HEK293 (cell line): ENCODE results near the gene PCDHGA5.

Experiments used
- CTCF ChIA-PET: fragments of 350-600 bp; formaldehyde crosslinking; extraction: SDS; loops from one replicate; lab custom pipeline; 2021; ENCODE audit warnings: antibody characterized with exemption; lab: Yijun Ruan, JAX
- POLR2A ChIA-PET: fragments of 300-600 bp; formaldehyde crosslinking; extraction: SDS; loops from one replicate; lab custom pipeline; 2020; ENCODE audit warnings: antibody characterized with exemption, inconsistent platforms; lab: Yijun Ruan, JAX
- H3K27ac ChIP-seq: fragments of 200-500 bp; sonication (Bioruptor generic); 2 replicates; pipeline ENCODE4 v1.5.1; 2014; ENCODE audit warnings: low read depth, low read length, control low read depth, inconsistent platforms; ENCODE audit errors: extremely low read depth
- H3K36me3 ChIP-seq, 2 experiments: fragments of 200-500 bp in 1 of 2; sonication (Bioruptor generic) in 1 of 2; 1 replicate in 1 of 2; 2 replicates in 1 of 2; pipeline ENCODE4 v1.5.1; 2014 to 2017; ENCODE audit warnings: inconsistent platforms in 2 of 2, low read length in 2 of 2; ENCODE audit not compliant: control insufficient read depth in 2 of 2, insufficient read depth in 1 of 2
- H3K4me1 ChIP-seq: fragments of 200-500 bp; sonication (Bioruptor generic); 2 replicates; pipeline ENCODE4 v1.5.1; 2014; ENCODE audit warnings: mild to moderate bottlenecking, low read length, inconsistent platforms; ENCODE audit not compliant: control insufficient read depth, insufficient read depth
- H3K4me3 ChIP-seq: 2 replicates; pipeline ENCODE4 v1.5.1; 2011; ENCODE audit warnings: low read depth, mild to moderate bottlenecking, control low read depth, low read length, moderate library complexity
- H3K9me3 ChIP-seq: fragments of 200-500 bp; sonication (Bioruptor generic); 2 replicates; pipeline ENCODE4 v1.5.1; 2014; ENCODE audit warnings: low read depth, low read length, inconsistent platforms; ENCODE audit not compliant: control insufficient read depth, insufficient read depth
- GLIS1 ChIP-seq: fragments of 450-650 bp; formaldehyde crosslinking; IDR thresholded peaks from 2 replicates; pipeline ENCODE4 v1.5.1; 2016; ENCODE audit warnings: missing biosample characterization, missing genetic modification characterization
- HOXC10 ChIP-seq: sonication (generic); formaldehyde crosslinking; IDR thresholded peaks from 2 replicates; pipeline ENCODE4 v1.8.1; 2023; ENCODE audit warnings: mild to moderate bottlenecking, missing genetic modification reagents
- OSR2 ChIP-seq: fragments of 450-650 bp; formaldehyde crosslinking; IDR thresholded peaks from 2 replicates; pipeline ENCODE4 v1.5.1; 2016; ENCODE audit warnings: missing biosample characterization, missing genetic modification characterization
- PRDM1 ChIP-seq: fragments of 450-650 bp; formaldehyde crosslinking; IDR thresholded peaks from 2 replicates; pipeline ENCODE4; 2016; ENCODE audit warnings: missing biosample characterization, missing genetic modification characterization
- REPIN1 ChIP-seq: fragments of 450-650 bp; formaldehyde crosslinking; IDR thresholded peaks from 2 replicates; pipeline ENCODE4 v1.5.1; 2017; ENCODE audit warnings: missing biosample characterization, missing genetic modification characterization, low read depth
- TRIM28 ChIP-seq: IDR thresholded peaks from 2 replicates; pipeline ENCODE4 v1.6.1; 2011; ENCODE audit warnings: low read length, control low read depth, borderline replicate concordance
- YY2 ChIP-seq: fragments of 450-650 bp; formaldehyde crosslinking; IDR thresholded peaks from 2 replicates; pipeline ENCODE4 v1.5.1; 2016; ENCODE audit warnings: missing biosample characterization, missing genetic modification characterization
- ZBTB17 ChIP-seq: fragments of 450-650 bp; formaldehyde crosslinking; IDR thresholded peaks from 2 replicates; pipeline ENCODE4 v1.5.1; 2016; ENCODE audit warnings: missing biosample characterization, missing genetic modification characterization
- ZFHX2 ChIP-seq: fragments of 450-650 bp; formaldehyde crosslinking; conservative IDR thresholded peaks from 2 replicates; pipeline ENCODE4 v1.5.1; 2016; ENCODE audit warnings: missing biosample characterization, missing genetic modification characterization
- ZNF335 ChIP-seq: fragments of 450-650 bp; formaldehyde crosslinking; conservative IDR thresholded peaks from 2 replicates; pipeline ENCODE4 v1.5.1; 2016; ENCODE audit warnings: missing biosample characterization, missing genetic modification characterization
- ZNF416 ChIP-seq: fragments of 450-650 bp; formaldehyde crosslinking; IDR thresholded peaks from 2 replicates; pipeline ENCODE4 v1.5.1; 2016; ENCODE audit warnings: missing biosample characterization, missing genetic modification characterization
- ZNF510 ChIP-seq: fragments of 450-650 bp; formaldehyde crosslinking; IDR thresholded peaks from 2 replicates; pipeline ENCODE4 v1.5.1; 2018; ENCODE audit warnings: mild to moderate bottlenecking, missing genetic modification characterization, missing biosample characterization; ENCODE audit not compliant: insufficient replicate concordance
- ZNF529 ChIP-seq: fragments of 450-650 bp; formaldehyde crosslinking; IDR thresholded peaks from 2 replicates; pipeline ENCODE4 v1.5.1; 2017; ENCODE audit warnings: missing genetic modification characterization, missing biosample characterization; ENCODE audit not compliant: insufficient replicate concordance
- ZNF610 ChIP-seq: fragments of 450-650 bp; formaldehyde crosslinking; IDR thresholded peaks from 2 replicates; pipeline ENCODE4 v1.5.1; 2016; ENCODE audit warnings: missing biosample characterization, missing genetic modification characterization, borderline replicate concordance
- ZNF624 ChIP-seq: fragments of 450-650 bp; formaldehyde crosslinking; IDR thresholded peaks from 2 replicates; pipeline ENCODE4 v1.5.1; 2017; ENCODE audit warnings: missing biosample characterization, missing genetic modification characterization
- ZNF654 ChIP-seq: fragments of 450-650 bp; formaldehyde crosslinking; IDR thresholded peaks from 2 replicates; pipeline ENCODE4 v1.5.1; 2016; ENCODE audit warnings: low read depth, missing biosample characterization, missing genetic modification characterization
- ZNF677 ChIP-seq: fragments of 450-650 bp; IDR thresholded peaks from 2 replicates; pipeline ENCODE4 v1.5.0; 2018; ENCODE audit warnings: missing biosample characterization, mild to moderate bottlenecking, missing genetic modification characterization, moderate library complexity
- TF ChIP-seq, protein P1 (sequence below): fragments of 450-650 bp; formaldehyde crosslinking; IDR thresholded peaks from 2 replicates; pipeline ENCODE4 v1.5.1; 2016; ENCODE audit warnings: missing biosample characterization, missing genetic modification characterization
- TF ChIP-seq, protein P2 (sequence below): fragments of 450-650 bp; formaldehyde crosslinking; IDR thresholded peaks from 2 replicates; pipeline ENCODE4 v1.5.1; 2016; ENCODE audit warnings: missing biosample characterization, missing genetic modification characterization
- TF ChIP-seq, protein P3 (sequence below): fragments of 450-650 bp; formaldehyde crosslinking; IDR thresholded peaks from 2 replicates; pipeline ENCODE4 v1.5.1; 2016; ENCODE audit warnings: missing biosample characterization, missing genetic modification characterization
- TF ChIP-seq, protein P4 (sequence below): fragments of 450-650 bp; formaldehyde crosslinking; IDR thresholded peaks from 2 replicates; pipeline ENCODE4 v1.5.1; 2017; ENCODE audit warnings: missing biosample characterization, mild to moderate bottlenecking, missing genetic modification characterization, moderate library complexity
- TF ChIP-seq, protein P5 (sequence below): fragments of 450-650 bp; formaldehyde crosslinking; IDR thresholded peaks from 2 replicates; pipeline ENCODE4 v1.5.1; 2016; ENCODE audit warnings: missing biosample characterization, missing genetic modification characterization

Gene PCDHGA5

DNA sequence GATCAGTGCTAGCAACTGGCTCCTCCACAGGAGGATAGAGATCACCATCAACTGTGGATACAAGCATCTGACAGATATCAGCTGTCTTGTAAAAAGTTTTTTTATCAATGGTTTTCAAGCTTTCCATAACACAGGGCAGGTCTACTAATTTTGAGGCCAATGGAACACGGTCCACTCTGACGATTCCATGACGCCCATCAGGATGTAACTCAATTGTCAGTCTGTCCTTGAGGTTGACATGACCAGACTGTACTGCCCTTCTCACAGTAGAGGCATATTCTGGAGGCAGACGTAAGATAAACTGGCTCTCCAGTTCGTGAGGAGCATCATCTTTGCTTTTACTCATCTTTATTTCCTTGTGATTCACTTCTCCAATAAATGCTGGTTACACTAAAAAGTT is 44.3 kb upstream of the PCDHGA5 start:
- Histone ChIP-seq H3K4me3 (peak overlapping the region; percentile 66), H3K4me1 (no peaks in the 10 kb centered on the region), H3K9me3 (peaks cover 5% of the 10 kb centered on the region; the same call in 1 of the 2 replicates), H3K36me3 (peaks cover 4 to 21% of the 10 kb centered on the region in 2 experiments; a peak in 2 of 3 replicates), H3K27ac (no peak overlapping the region)
- CTCF ChIA-PET, result interaction anchor here (0.6 to 3.1 kb wide), 33 partner anchors 8 to 385 kb away, joined by 3 to 32 read pairs (median 4); partner anchors contain the start of genes DIAPH1, PCDHB11, PCDHB14 and PCDHB15
- TF ChIP-seq, protein P1, sequence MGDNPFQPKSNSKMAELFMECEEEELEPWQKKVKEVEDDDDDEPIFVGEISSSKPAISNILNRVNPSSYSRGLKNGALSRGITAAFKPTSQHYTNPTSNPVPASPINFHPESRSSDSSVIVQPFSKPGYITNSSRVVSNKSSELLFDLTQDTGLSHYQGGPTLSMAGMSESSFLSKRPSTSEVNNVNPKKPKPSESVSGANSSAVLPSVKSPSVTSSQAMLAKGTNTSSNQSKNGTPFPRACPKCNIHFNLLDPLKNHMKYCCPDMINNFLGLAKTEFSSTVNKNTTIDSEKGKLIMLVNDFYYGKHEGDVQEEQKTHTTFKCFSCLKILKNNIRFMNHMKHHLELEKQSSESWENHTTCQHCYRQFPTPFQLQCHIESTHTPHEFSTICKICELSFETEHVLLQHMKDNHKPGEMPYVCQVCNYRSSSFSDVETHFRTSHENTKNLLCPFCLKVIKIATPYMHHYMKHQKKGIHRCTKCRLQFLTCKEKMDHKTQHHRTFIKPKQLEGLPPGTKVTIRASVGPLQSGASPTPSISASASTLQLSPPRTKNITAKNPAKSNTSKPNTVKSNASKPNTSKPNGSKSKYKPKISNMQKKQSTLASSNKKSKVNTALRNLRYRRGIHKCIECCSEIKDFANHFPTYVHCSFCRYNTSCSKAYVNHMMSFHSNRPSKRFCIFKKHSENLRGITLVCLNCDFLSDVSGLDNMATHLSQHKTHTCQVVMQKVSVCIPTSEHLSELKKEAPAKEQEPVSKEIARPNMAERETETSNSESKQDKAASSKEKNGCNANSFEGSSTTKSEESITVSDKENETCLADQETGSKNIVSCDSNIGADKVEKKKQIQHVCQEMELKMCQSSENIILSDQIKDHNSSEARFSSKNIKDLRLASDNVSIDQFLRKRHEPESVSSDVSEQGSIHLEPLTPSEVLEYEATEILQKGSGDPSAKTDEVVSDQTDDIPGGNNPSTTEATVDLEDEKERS (tag by site-specific recombination), result peak; percentile 20; the same call in 1 of the 2 replicates
- TF ChIP-seq ZNF529 (tag by site-specific recombination) (no peak), ZNF416 (tag by site-specific recombination) (no peak), GLIS1 (no peak), ZNF624 (tag by site-specific recombination) (no peak), OSR2 (tag by site-specific recombination) (no peak)
- TF ChIP-seq, protein P2, sequence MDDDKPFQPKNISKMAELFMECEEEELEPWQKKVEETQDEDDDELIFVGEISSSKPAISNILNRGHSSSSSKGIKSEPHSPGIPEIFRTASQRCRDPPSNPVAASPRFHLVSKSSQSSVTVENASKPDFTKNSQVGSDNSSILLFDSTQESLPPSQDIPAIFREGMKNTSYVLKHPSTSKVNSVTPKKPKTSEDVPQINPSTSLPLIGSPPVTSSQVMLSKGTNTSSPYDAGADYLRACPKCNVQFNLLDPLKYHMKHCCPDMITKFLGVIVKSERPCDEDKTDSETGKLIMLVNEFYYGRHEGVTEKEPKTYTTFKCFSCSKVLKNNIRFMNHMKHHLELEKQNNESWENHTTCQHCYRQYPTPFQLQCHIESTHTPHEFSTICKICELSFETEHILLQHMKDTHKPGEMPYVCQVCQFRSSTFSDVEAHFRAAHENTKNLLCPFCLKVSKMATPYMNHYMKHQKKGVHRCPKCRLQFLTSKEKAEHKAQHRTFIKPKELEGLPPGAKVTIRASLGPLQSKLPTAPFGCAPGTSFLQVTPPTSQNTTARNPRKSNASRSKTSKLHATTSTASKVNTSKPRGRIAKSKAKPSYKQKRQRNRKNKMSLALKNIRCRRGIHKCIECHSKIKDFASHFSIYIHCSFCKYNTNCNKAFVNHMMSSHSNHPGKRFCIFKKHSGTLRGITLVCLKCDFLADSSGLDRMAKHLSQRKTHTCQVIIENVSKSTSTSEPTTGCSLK (tag by site-specific recombination), result no peak
- POLR2A ChIA-PET, result interaction anchor here (1.0 to 1.8 kb wide), 10 partner anchors 10 to 299 kb away, joined by 3 to 19 read pairs (median 4); partner anchors contain the start of genes DIAPH1, PCDHGA1, PCDHGA11 and PCDHGA2

DNA sequence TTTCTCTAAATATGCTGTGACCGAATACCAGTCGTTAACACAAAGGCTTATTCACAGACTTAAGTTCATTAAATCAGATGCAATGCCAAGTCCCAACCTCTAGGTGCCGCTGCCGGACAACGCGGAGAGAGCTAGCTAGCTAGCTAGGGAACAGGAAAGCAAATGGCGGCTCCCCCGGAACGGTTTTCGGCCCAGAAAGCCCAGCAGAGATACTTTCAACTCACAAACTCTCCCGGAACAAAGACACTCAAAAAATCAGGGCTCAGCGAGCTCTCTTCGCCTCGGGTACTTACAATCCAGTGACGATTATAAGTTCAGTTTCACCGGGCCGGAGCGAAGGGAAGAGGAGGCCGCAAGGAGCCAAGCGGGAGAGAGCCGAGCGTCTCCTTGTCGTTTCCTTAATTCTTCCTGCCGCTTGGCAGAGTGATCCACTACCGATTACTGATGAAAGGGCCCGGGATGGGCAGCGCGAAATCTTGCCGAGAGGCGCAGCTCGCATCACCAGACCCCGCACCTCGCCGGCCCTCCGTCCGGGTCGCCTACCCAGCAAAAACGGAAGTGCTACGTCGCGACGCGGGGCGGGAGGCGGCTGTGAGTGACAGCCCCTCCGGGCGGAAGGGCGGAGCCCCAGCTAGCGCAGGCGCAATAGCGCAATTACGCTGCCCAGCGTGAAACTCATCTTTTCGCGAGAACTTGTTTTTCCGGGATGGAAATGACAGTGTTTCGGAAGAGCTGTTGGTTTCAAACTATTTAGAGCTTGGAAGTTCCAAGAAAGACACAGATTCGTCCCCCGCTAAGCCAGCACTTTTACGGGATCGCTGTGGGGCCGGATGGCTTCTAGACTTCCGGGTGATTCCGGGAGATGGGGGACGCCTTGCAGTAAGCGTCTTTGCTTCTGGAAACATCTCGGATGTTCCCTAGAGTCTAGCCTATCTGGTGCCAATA is 43.5 kb upstream of the PCDHGA5 start, which contains the start of gene TAF7:
Gene TAF7, minus strand, starts transcription at position 560 of the 945 bp plus-strand sequence. CDS start 740 bp downstream, outside the sequence.
- no peaks in the 10 kb centered on the region for H3K4me1 ChIP-seq
- peaks cover 5% of the 10 kb centered on the region; the same call in 1 of the 2 replicates for H3K9me3 ChIP-seq
- peaks cover 4 to 21% of the 10 kb centered on the region in 2 experiments; a peak in 2 of 3 replicates for H3K36me3 ChIP-seq
- H3K27ac ChIP-seq, result peak within 1 kb of the TSS; percentile 61
- peak within 1 kb of the TSS; percentile 66 for H3K4me3 ChIP-seq
- POLR2A ChIA-PET, result interaction anchor here (0.7 to 1.8 kb wide), 15 partner anchors 9 to 316 kb away, joined by 3 to 19 read pairs (median 4); partner anchors contain the start of genes DIAPH1, PCDHGA1, PCDHGA11 and PCDHGA2
- CTCF ChIA-PET, result interaction anchor here (0.6 to 3.1 kb wide), 34 partner anchors 9 to 385 kb away, joined by 3 to 32 read pairs (median 4); partner anchors contain the start of genes DIAPH1, PCDHB11, PCDHB14 and PCDHB15
- TF ChIP-seq, protein P3, sequence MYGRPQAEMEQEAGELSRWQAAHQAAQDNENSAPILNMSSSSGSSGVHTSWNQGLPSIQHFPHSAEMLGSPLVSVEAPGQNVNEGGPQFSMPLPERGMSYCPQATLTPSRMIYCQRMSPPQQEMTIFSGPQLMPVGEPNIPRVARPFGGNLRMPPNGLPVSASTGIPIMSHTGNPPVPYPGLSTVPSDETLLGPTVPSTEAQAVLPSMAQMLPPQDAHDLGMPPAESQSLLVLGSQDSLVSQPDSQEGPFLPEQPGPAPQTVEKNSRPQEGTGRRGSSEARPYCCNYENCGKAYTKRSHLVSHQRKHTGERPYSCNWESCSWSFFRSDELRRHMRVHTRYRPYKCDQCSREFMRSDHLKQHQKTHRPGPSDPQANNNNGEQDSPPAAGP (tag by site-specific recombination), result peak; percentile 15; the same call in 1 of the 2 replicates
- peak; percentile 60 for TF ChIP-seq ZNF335 (tag by site-specific recombination)
- peak; percentile 45; the same call in 1 of the 2 replicates for TF ChIP-seq ZNF677 (tag by site-specific recombination)
- peak; percentile 85 for TF ChIP-seq TRIM28
- no peak for TF ChIP-seq ZNF529 (tag by site-specific recombination)
- peak; percentile 80 for TF ChIP-seq YY2 (tag by site-specific recombination)
- TF ChIP-seq REPIN1 (tag by site-specific recombination), result peak; percentile 18; the same call in 1 of the 2 replicates
- TF ChIP-seq, protein P4, sequence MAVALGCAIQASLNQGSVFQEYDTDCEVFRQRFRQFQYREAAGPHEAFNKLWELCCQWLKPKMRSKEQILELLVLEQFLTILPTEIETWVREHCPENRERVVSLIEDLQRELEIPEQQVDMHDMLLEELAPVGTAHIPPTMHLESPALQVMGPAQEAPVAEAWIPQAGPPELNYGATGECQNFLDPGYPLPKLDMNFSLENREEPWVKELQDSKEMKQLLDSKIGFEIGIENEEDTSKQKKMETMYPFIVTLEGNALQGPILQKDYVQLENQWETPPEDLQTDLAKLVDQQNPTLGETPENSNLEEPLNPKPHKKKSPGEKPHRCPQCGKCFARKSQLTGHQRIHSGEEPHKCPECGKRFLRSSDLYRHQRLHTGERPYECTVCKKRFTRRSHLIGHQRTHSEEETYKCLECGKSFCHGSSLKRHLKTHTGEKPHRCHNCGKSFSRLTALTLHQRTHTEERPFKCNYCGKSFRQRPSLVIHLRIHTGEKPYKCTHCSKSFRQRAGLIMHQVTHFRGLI (tag by site-specific recombination), result peak; percentile 30; the same call in 1 of the 2 replicates
- peak; percentile 88 for TF ChIP-seq ZBTB17 (tag by site-specific recombination)
- peak; percentile 3 for TF ChIP-seq ZNF510 (tag by site-specific recombination)
- peak; percentile 17; the same call in 1 of the 2 replicates for TF ChIP-seq ZFHX2 (tag by site-specific recombination)
- 0 out of 2 replicates have a peak, but pooled peaks have one; percentile 7 for TF ChIP-seq PRDM1 (tag by site-specific recombination)
- peak; percentile 39 for TF ChIP-seq ZNF654 (tag by site-specific recombination)
- TF ChIP-seq, protein P5, sequence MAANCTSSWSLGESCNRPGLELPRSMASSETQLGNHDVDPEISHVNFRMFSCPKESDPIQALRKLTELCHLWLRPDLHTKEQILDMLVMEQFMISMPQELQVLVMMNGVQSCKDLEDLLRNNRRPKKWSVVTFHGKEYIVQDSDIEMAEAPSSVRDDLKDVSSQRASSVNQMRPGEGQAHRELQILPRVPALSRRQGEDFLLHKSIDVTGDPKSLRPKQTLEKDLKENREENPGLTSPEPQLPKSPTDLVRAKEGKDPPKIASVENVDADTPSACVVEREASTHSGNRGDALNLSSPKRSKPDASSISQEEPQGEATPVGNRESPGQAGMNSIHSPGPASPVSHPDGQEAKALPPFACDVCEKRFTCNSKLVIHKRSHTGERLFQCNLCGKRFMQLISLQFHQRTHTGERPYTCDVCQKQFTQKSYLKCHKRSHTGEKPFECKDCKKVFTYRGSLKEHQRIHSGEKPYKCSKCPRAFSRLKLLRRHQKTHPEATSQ (tag by site-specific recombination), result 0 out of 2 replicates have a peak, but pooled peaks have one; percentile 41
- peak; percentile 58; the same call in 1 of the 2 replicates for TF ChIP-seq ZNF610 (tag by site-specific recombination)
- no peak for TF ChIP-seq HOXC10 (CRISPR knock-in tag)
